ENCODE results near the gene PDIA6.

DNA sequence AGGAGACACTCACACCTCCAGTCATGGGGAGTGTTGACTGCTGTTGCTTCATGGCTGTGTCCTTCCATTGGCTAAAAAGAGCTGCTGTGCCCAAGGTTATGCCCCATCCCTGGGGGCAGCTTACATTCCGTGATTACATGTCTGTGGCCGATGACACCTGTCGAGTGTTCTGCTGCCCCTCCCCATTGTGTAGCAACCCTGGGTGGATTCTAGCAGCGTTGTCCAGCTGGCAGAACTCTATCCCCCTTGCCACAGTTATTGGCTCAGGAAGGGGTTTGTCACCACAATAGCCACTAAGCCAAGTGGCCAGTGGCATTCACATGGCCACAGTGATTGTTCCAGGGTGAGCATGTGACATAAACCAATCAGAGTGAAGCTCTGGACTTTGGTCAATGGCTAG, 11.6 kb upstream of the PDIA6 start:
- TF ChIP-seq, protein P1, sequence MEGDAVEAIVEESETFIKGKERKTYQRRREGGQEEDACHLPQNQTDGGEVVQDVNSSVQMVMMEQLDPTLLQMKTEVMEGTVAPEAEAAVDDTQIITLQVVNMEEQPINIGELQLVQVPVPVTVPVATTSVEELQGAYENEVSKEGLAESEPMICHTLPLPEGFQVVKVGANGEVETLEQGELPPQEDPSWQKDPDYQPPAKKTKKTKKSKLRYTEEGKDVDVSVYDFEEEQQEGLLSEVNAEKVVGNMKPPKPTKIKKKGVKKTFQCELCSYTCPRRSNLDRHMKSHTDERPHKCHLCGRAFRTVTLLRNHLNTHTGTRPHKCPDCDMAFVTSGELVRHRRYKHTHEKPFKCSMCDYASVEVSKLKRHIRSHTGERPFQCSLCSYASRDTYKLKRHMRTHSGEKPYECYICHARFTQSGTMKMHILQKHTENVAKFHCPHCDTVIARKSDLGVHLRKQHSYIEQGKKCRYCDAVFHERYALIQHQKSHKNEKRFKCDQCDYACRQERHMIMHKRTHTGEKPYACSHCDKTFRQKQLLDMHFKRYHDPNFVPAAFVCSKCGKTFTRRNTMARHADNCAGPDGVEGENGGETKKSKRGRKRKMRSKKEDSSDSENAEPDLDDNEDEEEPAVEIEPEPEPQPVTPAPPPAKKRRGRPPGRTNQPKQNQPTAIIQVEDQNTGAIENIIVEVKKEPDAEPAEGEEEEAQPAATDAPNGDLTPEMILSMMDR (conservative IDR thresholded peaks at IDR 0.05; ENCODE audit: low read depth, low read length): no peak
- TF ChIP-seq EZH2 (IDR thresholded peaks at IDR 0.05; ENCODE audit: borderline replicate concordance, low read depth, low read length, poor library complexity, severe bottlenecking): no peak

All from A673 (cell line).